ENCODE results near the gene TRIM49D1.
"Not testable (repeated sequence)": the region's sequence is repeated elsewhere in the genome, so short reads cannot be mapped to it uniquely, and the experiment has no call there.

Gene TRIM49D1

GRCh38 chr11:89922195-89922660 lies at the start of gene TRIM49D1:
TRIM49D1 (minus strand) TSS chr11:89922245; CDS start chr11:89917710, 4,535 bp downstream.
- no peak for DNase-seq

- DNase-seq = not testable (repeated sequence)
Measured at GRCh38 chr11:89965737-89966136, 43.7 kb upstream of the TRIM49D1 start, which contains the start of gene TRIM64. TRIM64 (plus strand) TSS chr11:89966037; CDS start chr11:89968504, 2,467 bp downstream.

- not testable (repeated sequence) for DNase-seq
Measured at GRCh38 chr11:89960833-89961232, 38.8 kb upstream of the TRIM49D1 start.

- not testable (repeated sequence) for DNase-seq
Measured at GRCh38 chr11:89923764-89924163, 1.7 kb upstream of the TRIM49D1 start, which contains the start of gene TRIM49D2. TRIM49D2 (plus strand) TSS chr11:89924064; CDS start chr11:89926762, 2,698 bp downstream.

GRCh38 chr11:89900809-89901208 lies 21.2 kb downstream of the TRIM49D1 start:
- not testable (repeated sequence) for DNase-seq

- not testable (repeated sequence) for DNase-seq
Measured at GRCh38 chr11:89893245-89893644, 28.8 kb downstream of the TRIM49D1 start.

GRCh38 chr11:89877511-89877910 lies 44.5 kb downstream of the TRIM49D1 start:
- not testable (repeated sequence) for DNase-seq

GRCh38 chr11:89872588-89872987 lies 49.5 kb downstream of the TRIM49D1 start:
- DNase-seq = not testable (repeated sequence)

GRCh38 chr11:89865223-89865622 lies 56.8 kb downstream of the TRIM49D1 start:
- DNase-seq = not testable (repeated sequence)

- not testable (repeated sequence) for DNase-seq
Measured at GRCh38 chr11:89863906-89864704, 57.9 kb downstream of the TRIM49D1 start.
